ENCODE results near the gene COX19.

COX19 gene

DNA sequence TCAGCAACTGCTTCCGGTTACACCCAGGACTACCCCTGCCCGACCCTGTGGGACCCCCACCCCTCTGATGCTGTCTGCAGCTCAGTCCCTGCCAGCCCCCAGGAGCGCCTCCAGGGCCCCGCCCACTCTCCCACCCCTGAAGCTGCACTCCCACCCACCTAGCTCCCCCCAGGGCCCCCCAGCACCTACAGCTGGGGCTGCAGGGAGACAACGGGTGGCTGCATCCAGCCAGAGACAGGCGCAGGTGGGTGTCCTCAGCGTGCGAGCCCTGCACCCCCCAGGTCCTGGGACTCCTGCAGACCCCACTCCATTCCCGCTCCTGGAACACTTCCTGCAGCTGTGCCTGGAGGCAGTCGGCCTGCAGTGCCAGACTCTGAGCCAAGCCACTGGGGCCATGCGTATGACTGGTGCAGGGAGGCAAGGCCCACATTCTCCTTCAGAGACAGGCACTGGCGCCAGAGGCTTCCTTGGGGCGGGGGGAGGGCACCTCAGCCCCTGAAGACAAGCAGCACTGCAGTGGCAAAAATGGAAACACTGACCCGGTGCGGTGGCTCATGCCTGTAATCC lies 13.7 kb upstream of the COX19 start:
- no peak overlapping the region for H3K4me3 ChIP-seq (ENCODE audit: low read depth, low read length)
- TF ChIP-seq, protein P1, sequence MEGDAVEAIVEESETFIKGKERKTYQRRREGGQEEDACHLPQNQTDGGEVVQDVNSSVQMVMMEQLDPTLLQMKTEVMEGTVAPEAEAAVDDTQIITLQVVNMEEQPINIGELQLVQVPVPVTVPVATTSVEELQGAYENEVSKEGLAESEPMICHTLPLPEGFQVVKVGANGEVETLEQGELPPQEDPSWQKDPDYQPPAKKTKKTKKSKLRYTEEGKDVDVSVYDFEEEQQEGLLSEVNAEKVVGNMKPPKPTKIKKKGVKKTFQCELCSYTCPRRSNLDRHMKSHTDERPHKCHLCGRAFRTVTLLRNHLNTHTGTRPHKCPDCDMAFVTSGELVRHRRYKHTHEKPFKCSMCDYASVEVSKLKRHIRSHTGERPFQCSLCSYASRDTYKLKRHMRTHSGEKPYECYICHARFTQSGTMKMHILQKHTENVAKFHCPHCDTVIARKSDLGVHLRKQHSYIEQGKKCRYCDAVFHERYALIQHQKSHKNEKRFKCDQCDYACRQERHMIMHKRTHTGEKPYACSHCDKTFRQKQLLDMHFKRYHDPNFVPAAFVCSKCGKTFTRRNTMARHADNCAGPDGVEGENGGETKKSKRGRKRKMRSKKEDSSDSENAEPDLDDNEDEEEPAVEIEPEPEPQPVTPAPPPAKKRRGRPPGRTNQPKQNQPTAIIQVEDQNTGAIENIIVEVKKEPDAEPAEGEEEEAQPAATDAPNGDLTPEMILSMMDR (IDR thresholded peaks at IDR 0.05; ENCODE audit: low read depth, low read length, missing control alignments) = no peak
- no peak for DNase-seq (ENCODE audit: low read depth)

DNA sequence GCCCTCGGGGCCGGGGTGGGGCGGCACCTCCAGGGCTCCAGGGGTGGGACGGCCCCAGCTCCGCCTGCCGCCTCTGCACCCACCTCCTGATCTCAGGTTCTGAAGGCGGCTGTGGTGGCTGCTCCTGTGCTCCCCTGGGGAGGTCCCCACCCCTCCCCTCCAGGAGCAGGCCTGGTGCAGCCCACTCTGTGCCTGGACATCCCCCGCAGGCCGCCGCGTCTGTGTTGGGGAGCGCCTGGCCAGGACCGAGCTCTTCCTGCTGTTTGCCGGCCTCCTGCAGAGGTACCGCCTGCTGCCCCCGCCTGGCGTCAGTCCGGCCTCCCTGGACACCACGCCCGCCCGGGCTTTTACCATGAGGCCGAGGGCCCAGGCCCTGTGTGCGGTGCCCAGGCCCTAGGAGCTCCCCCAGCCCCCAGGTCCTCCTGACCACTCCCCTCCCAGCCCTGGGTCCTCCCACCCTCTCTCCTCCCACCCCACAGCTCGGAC lies 13.1 kb upstream of the COX19 start:
- no peak for DNase-seq (ENCODE audit: low read depth)
- no peak overlapping the region for H3K4me3 ChIP-seq (ENCODE audit: low read depth, low read length)
- TF ChIP-seq, protein P1 (IDR thresholded peaks at IDR 0.05; ENCODE audit: low read depth, low read length, missing control alignments) = no peak

DNA sequence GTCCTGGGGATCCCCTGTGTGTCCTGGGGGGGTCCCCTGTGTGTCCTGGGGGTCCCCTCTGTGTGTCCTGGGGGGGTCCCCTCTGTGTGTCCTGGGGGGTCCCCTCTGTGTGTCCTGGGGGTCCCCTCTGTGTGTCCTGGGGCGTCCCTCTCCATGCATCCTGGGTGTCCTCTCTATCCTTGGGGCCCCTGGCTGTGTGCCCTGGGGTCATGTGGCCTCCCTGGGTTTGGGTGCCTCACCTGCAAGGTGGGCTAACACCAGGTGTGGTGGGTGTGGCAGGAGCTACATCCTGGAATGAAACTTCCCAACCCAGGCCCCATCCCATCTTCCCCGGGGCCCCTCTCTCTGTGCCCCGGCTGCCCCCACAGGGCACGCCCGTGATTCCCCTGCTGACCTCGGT lies 12.6 kb upstream of the COX19 start:
- no peak overlapping the region for H3K4me3 ChIP-seq (ENCODE audit: low read depth, low read length)
- DNase-seq (ENCODE audit: low read depth) = no peak
- TF ChIP-seq, protein P1 (IDR thresholded peaks at IDR 0.05; ENCODE audit: low read depth, low read length, missing control alignments) = no peak

DNA sequence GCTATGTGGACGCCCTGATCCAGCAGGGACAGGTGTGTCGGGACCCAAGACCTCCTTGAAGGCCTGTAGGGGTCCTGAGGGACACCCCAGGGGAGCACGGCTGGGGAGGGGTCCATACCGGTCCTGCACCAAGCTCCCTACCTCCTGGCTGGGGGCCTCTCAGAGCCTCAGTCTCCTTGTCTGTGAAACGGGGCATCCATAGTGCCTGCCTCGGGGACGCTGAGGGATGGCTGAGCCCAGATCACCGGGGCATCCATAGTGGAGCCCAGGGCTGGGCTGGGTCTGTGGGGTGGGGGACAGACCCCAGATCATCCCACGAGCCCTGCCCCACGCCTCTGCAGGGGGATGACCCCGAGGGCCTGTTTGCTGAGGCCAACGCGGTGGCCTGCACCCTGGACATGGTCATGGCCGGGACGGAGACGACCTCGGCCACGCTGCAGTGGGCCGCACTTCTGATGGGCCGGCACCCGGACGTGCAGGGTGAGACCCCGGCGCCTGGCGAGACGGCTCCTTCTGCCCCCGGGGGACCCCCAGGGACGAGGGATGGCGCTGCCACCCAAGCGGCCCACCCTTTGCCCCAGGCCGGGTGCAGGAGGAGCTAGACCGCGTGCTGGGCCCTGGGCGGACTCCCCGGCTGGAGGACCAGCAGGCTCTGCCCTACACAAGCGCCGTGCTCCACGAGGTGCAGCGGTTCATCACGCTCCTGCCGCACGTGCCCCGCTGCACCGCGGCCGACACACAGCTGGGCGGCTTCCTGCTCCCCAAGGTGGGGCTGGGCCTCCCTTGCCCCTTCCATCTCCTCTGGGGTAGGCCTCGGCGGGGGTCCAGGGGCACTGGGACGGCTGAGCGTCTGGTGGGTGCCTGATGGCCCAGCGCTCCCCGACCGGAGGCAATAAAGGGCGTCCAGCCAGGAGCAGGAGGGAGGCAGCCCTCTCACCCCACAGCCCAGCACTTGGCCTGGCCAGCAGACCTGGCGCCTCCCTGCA lies 11.7 kb upstream of the COX19 start:
- no peak for DNase-seq (ENCODE audit: low read depth)
- TF ChIP-seq, protein P1 (IDR thresholded peaks at IDR 0.05; ENCODE audit: low read depth, low read length, missing control alignments) = no peak

DNA sequence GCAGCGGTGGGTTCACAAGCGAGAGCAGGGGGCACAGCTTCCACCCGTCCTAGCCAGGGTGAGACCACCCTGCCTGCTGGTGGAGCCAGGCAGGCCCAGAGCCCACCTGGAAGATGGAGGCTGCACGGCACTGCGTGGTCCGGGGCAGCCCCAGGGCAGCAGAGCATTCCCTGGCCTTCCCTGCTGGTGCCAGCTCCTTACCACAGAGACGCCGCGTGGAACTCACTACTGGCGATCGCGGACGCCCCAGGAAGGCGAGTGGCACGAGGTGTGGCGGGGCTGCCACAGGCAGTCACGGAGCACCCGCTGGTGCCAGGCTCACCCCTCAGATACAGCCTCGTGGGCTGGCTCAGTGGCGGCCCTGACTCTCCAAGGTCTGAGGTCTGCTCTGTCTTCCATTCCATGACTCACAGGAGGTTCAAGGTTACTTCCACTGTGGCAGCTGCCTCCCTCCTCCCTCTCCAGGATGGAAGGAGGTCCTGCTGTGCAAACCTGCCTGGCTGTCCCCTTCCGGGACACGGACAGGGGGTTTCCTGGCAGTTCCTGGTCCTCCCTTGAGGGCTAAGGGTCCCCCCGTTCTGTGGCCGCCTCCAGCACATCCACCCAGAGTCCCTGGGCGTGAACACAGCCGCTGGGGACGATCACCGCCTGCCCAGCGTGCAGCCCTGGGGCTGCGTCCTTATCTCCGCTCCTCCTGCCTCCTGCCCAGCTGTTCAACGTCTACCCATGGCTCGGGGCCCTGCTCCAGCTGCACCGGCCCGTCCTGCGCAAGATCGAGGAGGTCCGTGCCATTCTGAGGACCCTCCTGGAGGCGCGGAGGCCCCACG lies 10.8 kb upstream of the COX19 start:
- no peak overlapping the region for H3K4me3 ChIP-seq (ENCODE audit: low read depth, low read length)
- no peak for DNase-seq (ENCODE audit: low read depth)
- TF ChIP-seq, protein P1 (IDR thresholded peaks at IDR 0.05; ENCODE audit: low read depth, low read length, missing control alignments) = no peak

More for the DNA sequence above, 11.7 kb upstream of the COX19 start:
- H3K4me3 ChIP-seq (ENCODE audit: low read depth, low read length) = no peak overlapping the region

DNA sequence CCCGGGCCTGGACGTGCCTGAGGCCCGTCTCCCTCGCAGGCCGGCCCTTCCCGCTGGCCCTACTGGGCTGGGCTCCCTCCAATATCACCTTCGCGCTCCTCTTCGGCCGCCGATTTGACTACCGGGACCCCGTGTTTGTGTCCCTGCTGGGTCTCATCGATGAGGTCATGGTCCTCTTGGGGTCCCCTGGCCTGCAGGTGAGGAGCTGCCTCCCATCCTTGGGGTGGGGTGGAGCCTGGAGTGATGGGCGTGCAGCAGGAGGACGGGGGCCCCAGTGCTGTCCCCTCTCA lies 9.7 kb upstream of the COX19 start:
- TF ChIP-seq, protein P1 (IDR thresholded peaks at IDR 0.05; ENCODE audit: low read depth, low read length, missing control alignments) = no peak
- no peak overlapping the region for H3K4me3 ChIP-seq (ENCODE audit: low read depth, low read length)

More for the DNA sequence above, 9.7 kb upstream of the COX19 start:
- no peak for DNase-seq (ENCODE audit: low read depth)
